ENCODE data around the gene CAPZB. TPM values are rescaled to one million over a fixed set of nuclear protein-coding genes. Genes with fewer than 3 reads are reported as not detected.

The CAPZB gene
- total RNA-seq, 1 experiment from 2014 or later, result 348 TPM

- no peaks in the 10 kb centered on the region for H3K9me3 ChIP-seq (ENCODE audit: control insufficient read depth, low read depth, low read length)
- no peaks in the 10 kb centered on the region for H3K27me3 ChIP-seq (ENCODE audit: insufficient read depth, low read length)
- no peak overlapping the region for H2BK12ac ChIP-seq (ENCODE audit: insufficient read length, low read depth, low read length)
- no peaks in the 10 kb centered on the region for H3K23me2 ChIP-seq (ENCODE audit: insufficient read length, low read depth, low read length, poor library complexity, severe bottlenecking)
- no peak for TF ChIP-seq CTCF (conservative IDR thresholded peaks at IDR 0.05)
- H3K79me2 ChIP-seq (ENCODE audit: insufficient read depth, low read length), result no peaks in the 10 kb centered on the region
- no peak overlapping the region for H3K9ac ChIP-seq (ENCODE audit: extremely low read depth, insufficient read length, low read length)
- no peak overlapping the region for H2BK5ac ChIP-seq (ENCODE audit: insufficient read length, low read length)
- DNase-seq, result no peak
- H3K4me1 Mint-ChIP-seq, result peaks cover 0 to 3% of the 10 kb centered on the region in 2 experiments; a peak in 2 of 4 replicates
- H3K27ac Mint-ChIP-seq, result no peak overlapping the region
- H3K4me1 ChIP-seq (ENCODE audit: insufficient read depth, low read length), result no peaks in the 10 kb centered on the region
- H4K91ac ChIP-seq (ENCODE audit: insufficient read length, low read depth, low read length), result no peak overlapping the region
- no peak overlapping the region for H3K4ac ChIP-seq (ENCODE audit: low read depth, low read length)
- H3K4me3 Mint-ChIP-seq, result no peak overlapping the region
- H3K4me2 ChIP-seq (ENCODE audit: insufficient read depth, insufficient read length, low read length), result no peak overlapping the region
- no peak overlapping the region for H3K23ac ChIP-seq (ENCODE audit: insufficient read length, low read depth, low read length)
- H2AK5ac ChIP-seq (ENCODE audit: insufficient read length, low read length), result no peak overlapping the region
- H3K14ac ChIP-seq (ENCODE audit: insufficient read depth, low read length), result no peak overlapping the region
- no peaks in the 10 kb centered on the region for H3K79me1 ChIP-seq (ENCODE audit: insufficient read depth, low read depth, low read length, poor library complexity, severe bottlenecking)
- H3K27ac ChIP-seq (ENCODE audit: insufficient read length, low read depth, low read length), result no peak overlapping the region
- H3K18ac ChIP-seq (ENCODE audit: insufficient read length, low read depth, low read length), result no peak overlapping the region
- H2BK15ac ChIP-seq (ENCODE audit: low read depth, low read length), result no peak overlapping the region
- no peak overlapping the region for H2BK120ac ChIP-seq (ENCODE audit: low read depth, low read length, poor library complexity, severe bottlenecking)
- H3T11ph ChIP-seq (ENCODE audit: low read length), result no peak overlapping the region
- no peak overlapping the region for H4K5ac ChIP-seq (ENCODE audit: insufficient read length, low read depth, low read length)
- H3K27me3 Mint-ChIP-seq (ENCODE audit: low read depth), result no peaks in the 10 kb centered on the region; the same call in 1 of the 2 replicates
- no peak overlapping the region for H4K8ac ChIP-seq (replicated peaks; ENCODE audit: insufficient read length, low read depth, low read length)
- H3K56ac ChIP-seq (ENCODE audit: insufficient read length, low read depth, low read length), result no peak overlapping the region
- WGBS (ENCODE audit: extremely low coverage, insufficient read length, low lambda C conversion rate), result no CpG with 5 or more reads among the region's 3 CpGs
- no peak overlapping the region for H2AFZ ChIP-seq (ENCODE audit: low read length)
- H3K36me3 Mint-ChIP-seq (ENCODE audit: insufficient read depth in 1 of 3, low read depth in 3 of 3), result peaks cover 6 to 39% (median 31%) of the 10 kb centered on the region in 3 experiments; a peak in 6 of 7 replicates
- H2BK20ac ChIP-seq (ENCODE audit: low read depth, low read length, poor library complexity, severe bottlenecking), result no peak overlapping the region
- H3K9me3 Mint-ChIP-seq, result no peaks in the 10 kb centered on the region
- H4K20me1 ChIP-seq (ENCODE audit: control insufficient read depth, insufficient read depth, insufficient read length), result no peaks in the 10 kb centered on the region
These were observed 166.1 kb downstream of the CAPZB start for GRCh38 chr1:19319196-19319595.

Data from H9 (cell line).